A549 (cell line): ENCODE measurements around the gene OGDH. TPM values are rescaled to one million over a fixed set of nuclear protein-coding genes. Genes with fewer than 3 reads are reported as not detected.
A peak's percentile ranks its signal among the peaks of the same experiment; 100 is the strongest.

Experiments
- ATAC-seq, 2 experiments: fragments of 200-7000 bp in 1 of 2; fragments of >200 bp in 1 of 2; cut with Nextera tagmentation in 1 of 2; cut with Tn5 transposase in 1 of 2; 3 replicates each; pipeline versions ENCODE4 v1.8.0 to v1.9.1; 2018 to 2020; ENCODE audit warnings: mild to moderate bottlenecking in 1 of 2, moderate library complexity in 1 of 2
- CTCF ChIA-PET: fragments of 300-600 bp; sonication (Branson Sonifier 250); formaldehyde crosslinking; extraction: SDS; loops from one replicate; lab custom pipeline; 2021; ENCODE audit warnings: antibody characterized with exemption, inconsistent platforms; lab: Yijun Ruan, JAX
- POLR2A ChIA-PET: fragments of 350-600 bp; formaldehyde crosslinking; extraction: SDS; loops from one replicate; lab custom pipeline; 2021; ENCODE audit warnings: antibody characterized with exemption, inconsistent platforms; lab: Yijun Ruan, JAX
- DNase-seq, 2 experiments: peaks; one replicate each; pipeline versions ENCODE4 v3.0.0 to v3.0.0-alpha.2; 2011 to 2016; ENCODE audit warnings: low read depth in 1 of 2, low spot score in 1 of 2
- FAIRE-seq: peaks from 2 replicates; lab custom pipeline; 2011; peaks lifted over from hg19 to GRCh38; lab: Jason Lieb, UNC
- H3K27ac ChIP-seq, 2 experiments: fragments of >200 bp; sonication (Bioruptor Twin); formaldehyde crosslinking; 3 replicates each; pipeline ENCODE4 v1.5.1; 2016 to 2017
- H3K4me1 ChIP-seq: fragments of >200 bp; sonication (Bioruptor Twin); formaldehyde crosslinking; 3 replicates; pipeline ENCODE4 v1.6.1; 2016
- H3K4me2 ChIP-seq: fragments of >200 bp; sonication (Bioruptor Twin); formaldehyde crosslinking; 3 replicates; pipeline ENCODE4 v1.6.1; 2016
- H3K4me3 ChIP-seq: fragments of >200 bp; sonication (Bioruptor Twin); formaldehyde crosslinking; 3 replicates; pipeline ENCODE4 v1.5.1; 2016
- H3K9me3 ChIP-seq: fragments of >200 bp; sonication (Bioruptor Twin); formaldehyde crosslinking; 3 replicates; pipeline ENCODE4 v1.6.1; 2016
- ATOH8 ChIP-seq: fragments of 250-450 bp; sonication (Bioruptor Pico); IDR thresholded peaks from 2 replicates; pipeline ENCODE4 v1.5.0; 2020; ENCODE audit warnings: low read depth, mild to moderate bottlenecking, moderate library complexity
- BHLHE40 ChIP-seq: IDR thresholded peaks from 2 replicates; pipeline ENCODE4 v1.6.1; 2012; ENCODE audit warnings: low read depth, low read length, inconsistent platforms
- CEBPB ChIP-seq, 2 experiments: fragments of >200 bp in 1 of 2; sonication (Bioruptor Twin) in 1 of 2; formaldehyde crosslinking in 1 of 2; IDR thresholded peaks; 2 replicates each; pipeline ENCODE4 v1.6.1; 2012 to 2016
- CHD2 ChIP-seq: fragments of 150-350 bp; IDR thresholded peaks from 2 replicates; pipeline ENCODE4 v1.6.1; 2014; ENCODE audit warnings: low read length; ENCODE audit not compliant: partially characterized antibody
- EHF ChIP-seq: fragments of 250-450 bp; sonication (Bioruptor Pico); IDR thresholded peaks from 2 replicates; pipeline ENCODE4 v1.5.0; 2020; ENCODE audit warnings: mild to moderate bottlenecking
- ESRRA ChIP-seq: fragments of 150-350 bp; IDR thresholded peaks from 2 replicates; pipeline ENCODE4 v1.6.1; 2014; ENCODE audit warnings: mild to moderate bottlenecking, low read length, borderline replicate concordance
- FOSL2 ChIP-seq, 2 experiments: fragments of 450-650 bp in 1 of 2; fragments of >200 bp in 1 of 2; sonication (Bioruptor Twin) in 1 of 2; formaldehyde crosslinking; IDR thresholded peaks; 2 replicates each; pipeline versions ENCODE4 v1.5.0 to v1.6.1; 2016 to 2020; ENCODE audit warnings: mild to moderate bottlenecking in 1 of 2, moderate library complexity in 1 of 2
- HDAC2 ChIP-seq: fragments of 200-600 bp; sonication (generic); IDR thresholded peaks from 2 replicates; pipeline ENCODE4 v1.6.1; 2016
- HEYL ChIP-seq: fragments of 250-450 bp; sonication (Bioruptor Pico); IDR thresholded peaks from 2 replicates; pipeline ENCODE4 v1.8.0; 2021; ENCODE audit warnings: mild to moderate bottlenecking, moderate library complexity
- HOXA7 ChIP-seq: fragments of 250-450 bp; sonication (Bioruptor Pico); IDR thresholded peaks from 2 replicates; pipeline ENCODE4 v1.5.0; 2020; ENCODE audit warnings: mild to moderate bottlenecking, moderate library complexity
- JUN ChIP-seq, 2 experiments: fragments of >200 bp; sonication (Bioruptor Twin); formaldehyde crosslinking; IDR thresholded peaks; 2 replicates in 1 of 2; 3 replicates in 1 of 2; pipeline ENCODE4 v1.6.1; 2016 to 2017
- JUNB ChIP-seq: fragments of >200 bp; sonication (Bioruptor Twin); formaldehyde crosslinking; IDR thresholded peaks from 2 replicates; pipeline ENCODE4 v1.6.1; 2016
- KDM1A ChIP-seq: fragments of 200-600 bp; sonication (generic); IDR thresholded peaks from 2 replicates; pipeline ENCODE4 v1.6.1; 2016; ENCODE audit warnings: low read depth, mild to moderate bottlenecking
- MAFK ChIP-seq: fragments of 450-650 bp; IDR thresholded peaks from 2 replicates; pipeline ENCODE4 v1.6.1; 2014; ENCODE audit not compliant: partially characterized antibody
- MYC ChIP-seq: IDR thresholded peaks from 2 replicates; pipeline ENCODE4 v1.6.1; 2012; ENCODE audit warnings: mild to moderate bottlenecking, inconsistent platforms, low read length, improper control_type of control experiment, borderline replicate concordance
- NR3C1 ChIP-seq: fragments of >200 bp; sonication (Bioruptor Twin); formaldehyde crosslinking; IDR thresholded peaks from 3 replicates; pipeline ENCODE4 v1.6.1; 2017
- POLR2AphosphoS2 ChIP-seq: conservative IDR thresholded peaks from 2 replicates; pipeline ENCODE4 v1.6.1; 2012; ENCODE audit warnings: low read length, improper control_type of control experiment, inconsistent platforms
- RCOR1 ChIP-seq: fragments of 150-350 bp; IDR thresholded peaks from 2 replicates; pipeline ENCODE4 v1.6.1; 2014; ENCODE audit warnings: antibody characterized with exemption, low read length, low read depth
- SMC3 ChIP-seq: fragments of >200 bp; sonication (Bioruptor Twin); formaldehyde crosslinking; IDR thresholded peaks from 3 replicates; pipeline ENCODE4 v1.6.1; 2018; ENCODE audit warnings: inconsistent platforms
- ZC3H11A ChIP-seq: fragments of 450-650 bp; IDR thresholded peaks from 2 replicates; pipeline ENCODE4 v1.6.1; 2014; ENCODE audit warnings: antibody characterized with exemption, mild to moderate bottlenecking
- WGBS: methylation state at CpG from one replicate; pipeline ENCODE4 v1.1.6; 2017; ENCODE audit errors: missing lambda C conversion rate; 5-methylcytosine and 5-hydroxymethylcytosine counted together
- polyA plus RNA-seq, 4 experiments: library from polyadenylated mRNA; depleted of rRNA in 3 of 4; stranded (reverse); fragments of >200 nt; fragmentation: RNase III in 1 of 4; extraction: RNeasy Plus Mini Kit Qiagen cat#74134 plus additional on column Dnase treatment in 1 of 4; gene quantifications; 2 replicates in 3 of 4; 3 replicates in 1 of 4; pipeline ENCODE4 v1.2.3, GENCODE V29; 2011 to 2017

OGDH gene
- polyA plus RNA-seq, 2 of the 4 experiments (the other 2 are of a cell fraction), result 32.5 to 38.8 TPM

- no peak for DNase-seq
- H3K4me1 ChIP-seq, result peaks cover 15% of the 10 kb centered on the region; the same call in 2 of the 3 replicates
- WGBS, result 6% methylated on average over 6 of the region's 6 CpGs
- CTCF ChIA-PET, result interaction anchor here (0.7 to 1.8 kb wide), 3 partner anchors 72 to 533 kb away, joined by 4 to 5 read pairs (median 5); no protein-coding TSS in a partner anchor
- ATAC-seq, result no peak
- H3K9me3 ChIP-seq, result no peaks in the 10 kb centered on the region
- H3K4me3 ChIP-seq, result no peak overlapping the region
- no peak for FAIRE-seq
- no peak overlapping the region for H3K27ac ChIP-seq
- POLR2A ChIA-PET, result no interaction called here
- no peak for TF ChIP-seq RCOR1
- TF ChIP-seq CHD2, result no peak
- TF ChIP-seq NR3C1, result no peak
- TF ChIP-seq BHLHE40, result no peak
- no peak for TF ChIP-seq ZC3H11A
- no peak for TF ChIP-seq MYC
- no peak for TF ChIP-seq MAFK
- TF ChIP-seq HOXA7 (CRISPR knock-in tag), result no peak
- no peak for TF ChIP-seq JUNB
- TF ChIP-seq JUN (IDR thresholded peaks at IDR 0.05), result no peak
- TF ChIP-seq CEBPB (IDR thresholded peaks at IDR 0.05), result no peak
- no peak for TF ChIP-seq SMC3
- TF ChIP-seq EHF (CRISPR knock-in tag), result no peak
- no peak for TF ChIP-seq HEYL (CRISPR knock-in tag)
- TF ChIP-seq FOSL2 (IDR thresholded peaks at IDR 0.05), result no peak
- TF ChIP-seq FOSL2 (CRISPR knock-in tag; IDR thresholded peaks at IDR 0.05), result no peak
- TF ChIP-seq KDM1A, result no peak
- no peak overlapping the region for H3K4me2 ChIP-seq
These were observed 3.2 kb upstream of the OGDH start for GRCh38 chr7:44603193-44603592.

- Histone ChIP-seq H3K27ac (no peak overlapping the region), H3K4me1 (peaks cover 26% of the 10 kb centered on the region), H3K9me3 (no peaks in the 10 kb centered on the region), H3K4me3 (peak overlapping the region; percentile 86; the same call in 1 of the 3 replicates)
- WGBS, result 62% methylated on average over 2 of the region's 2 CpGs
- ChIA-PET CTCF (interaction anchor here (0.6 to 2.6 kb wide), 3 partner anchors 40 to 294 kb away, joined by 3 to 12 read pairs (median 4); partner anchors contain the start of gene H2AZ2), POLR2A (interaction anchor here (1.2 kb wide), 1 partner anchor 131 kb away, joined by 3 read pairs; no protein-coding TSS in a partner anchor)
- DNase-seq, result no peak
- TF ChIP-seq ESRRA (no peak), POLR2AphosphoS2 (no peak)
- TF ChIP-seq, all 56 proteins: peak for 0
- FAIRE-seq, result no peak
- peak overlapping the region; percentile 75 for H3K4me2 ChIP-seq
- no peak for ATAC-seq
These were observed 1.5 kb upstream of the OGDH start for GRCh38 chr7:44604941-44605340.

- Histone ChIP-seq H3K4me3 (peak overlapping the region; percentile 86), H3K9me3 (no peaks in the 10 kb centered on the region), H3K4me1 (peaks cover 26% of the 10 kb centered on the region), H3K27ac (peak overlapping the region; percentile 88 to 94), H3K4me2 (peak overlapping the region; percentile 91)
- ChIA-PET CTCF (interaction anchor here (0.6 to 2.6 kb wide), 7 partner anchors 9 to 241 kb away, joined by 3 to 12 read pairs (median 3); partner anchors contain the start of gene H2AZ2), POLR2A (interaction anchor here (0.6 to 2.7 kb wide), 14 partner anchors 25 to 504 kb away, joined by 3 to 17 read pairs (median 6); partner anchors contain the start of genes DDX56, H2AZ2, PPIA and PURB)
- WGBS, result 60% methylated on average over 31 of the region's 35 CpGs
- 0 out of 2 replicates have a peak, but pooled peaks have one; percentile 32 for TF ChIP-seq ATOH8 (CRISPR knock-in tag)
- no peak for TF ChIP-seq HDAC2
- 0 out of 6 replicates have a peak, but pooled peaks of 1 of the 2 experiments have one; percentile 5 for ATAC-seq
- FAIRE-seq, result no peak
- DNase-seq, result no peak
These were observed 978 bp downstream of the OGDH start for GRCh38 chr7:44607141-44608068.
